GM23338 (cell line): Measurements from ENCODE around the gene TMEM59. TPM values are rescaled to one million over a fixed set of nuclear protein-coding genes. Genes with fewer than 3 reads are reported as not detected.

Experiments
- CREB1 ChIP-seq: fragments of 250-450 bp; sonication (Bioruptor Pico); IDR thresholded peaks from 2 replicates; pipeline ENCODE4 v1.5.0; 2020; ENCODE audit warnings: low read depth, mild to moderate bottlenecking, moderate library complexity
- CTCF ChIP-seq, 2 experiments: fragments of 200-600 bp in 1 of 2; sonication (generic) in 1 of 2; conservative IDR thresholded peaks; 2 replicates each; pipeline versions ENCODE4 v1.5.1 to v1.6.1; 2016 to 2017; ENCODE audit warnings: antibody characterized with exemption in 2 of 2, low read depth in 2 of 2, mild to moderate bottlenecking in 2 of 2, moderate library complexity in 1 of 2
- ETS1 ChIP-seq: IDR thresholded peaks from 2 replicates; pipeline ENCODE4 v1.6.1; 2016; ENCODE audit warnings: antibody characterized with exemption
- EZH2 ChIP-seq: fragments of 200-600 bp; sonication (generic); IDR thresholded peaks from one replicate; pipeline ENCODE4 v1.8.0; 2017; ENCODE audit warnings: antibody characterized with exemption, mild to moderate bottlenecking, low read depth; ENCODE audit not compliant: unreplicated experiment
- EZH2phosphoT487 ChIP-seq: fragments of 200-600 bp; sonication (generic); IDR thresholded peaks from one replicate; pipeline ENCODE4 v1.8.1; 2018; ENCODE audit warnings: antibody characterized with exemption; ENCODE audit not compliant: unreplicated experiment
- JUNB ChIP-seq: IDR thresholded peaks from one replicate; pipeline ENCODE4 v1.6.1; 2016; ENCODE audit warnings: antibody characterized with exemption; ENCODE audit not compliant: unreplicated experiment
- POLR2AphosphoS5 ChIP-seq: IDR thresholded peaks from 2 replicates; pipeline ENCODE4 v1.6.1; 2016; ENCODE audit warnings: antibody characterized with exemption, low read depth
- STAT1 ChIP-seq: IDR thresholded peaks from one replicate; pipeline ENCODE4 v1.6.1; 2016; ENCODE audit warnings: antibody characterized with exemption; ENCODE audit not compliant: unreplicated experiment
- ZNF114 ChIP-seq: fragments of 250-450 bp; sonication (Bioruptor Pico); IDR thresholded peaks from 2 replicates; pipeline ENCODE4 v1.5.0; 2020; ENCODE audit warnings: mild to moderate bottlenecking, moderate library complexity
- ZNF462 ChIP-seq: fragments of 250-450 bp; sonication (Bioruptor Pico); IDR thresholded peaks from 2 replicates; pipeline ENCODE4 v1.5.0; 2020; ENCODE audit warnings: mild to moderate bottlenecking, moderate library complexity
- polyA plus RNA-seq: library from polyadenylated mRNA; unstranded; fragments of >200 nt; fragmentation: Nextera tagmentation; extraction: Ambion mirVana; gene quantifications from 2 replicates; pipeline ENCODE4 v1.2.1, GENCODE V29; 2016
- total RNA-seq: library from RNA; depleted of rRNA; stranded (reverse); fragments of >200 nt; shearing (Covaris generic); gene quantifications from 2 replicates; pipeline ENCODE4 v1.2.3, GENCODE V29; 2014

Gene TMEM59
- total and polyA plus RNA-seq, 2 experiments from 2014 or later, result 81.9 to 132 TPM

- TF ChIP-seq ZNF462, result no peak
- TF ChIP-seq CREB1, result no peak
- no peak for TF ChIP-seq ETS1
- TF ChIP-seq POLR2AphosphoS5, result no peak
- TF ChIP-seq JUNB, result no peak
- no peak for TF ChIP-seq CTCF (conservative IDR thresholded peaks at IDR 0.05; ENCODE audit: low read depth in 2 of 2)
- TF ChIP-seq EZH2phosphoT487, result no peak
- TF ChIP-seq ZNF114 (CRISPR knock-in tag), result no peak
- no peak for TF ChIP-seq STAT1
- no peak for TF ChIP-seq EZH2
Observed at GRCh38 chr1:53987880-53988279, 65.1 kb downstream of the TMEM59 start (continued).
